Ureter (tissue), 1 donor: Measurements from ENCODE around the gene RTN4R. TPM values are rescaled to one million over a fixed set of nuclear protein-coding genes. Genes with fewer than 3 reads are reported as not detected.

ENCODE experiments used
- DNase-seq: peaks from one replicate; pipeline ENCODE4 v3.0.0-alpha.2; 2020; ENCODE audit warnings: low spot score
- total RNA-seq: library from RNA; stranded (reverse); gene quantifications from one replicate; pipeline ENCODE4 v1.2.4, GENCODE V29; 2023
- donor health status: DM: yes; HTN: yes; CAD: no.

The RTN4R gene
- total RNA-seq, 1 donor from 2014 or later = 1.3 TPM

DNA sequence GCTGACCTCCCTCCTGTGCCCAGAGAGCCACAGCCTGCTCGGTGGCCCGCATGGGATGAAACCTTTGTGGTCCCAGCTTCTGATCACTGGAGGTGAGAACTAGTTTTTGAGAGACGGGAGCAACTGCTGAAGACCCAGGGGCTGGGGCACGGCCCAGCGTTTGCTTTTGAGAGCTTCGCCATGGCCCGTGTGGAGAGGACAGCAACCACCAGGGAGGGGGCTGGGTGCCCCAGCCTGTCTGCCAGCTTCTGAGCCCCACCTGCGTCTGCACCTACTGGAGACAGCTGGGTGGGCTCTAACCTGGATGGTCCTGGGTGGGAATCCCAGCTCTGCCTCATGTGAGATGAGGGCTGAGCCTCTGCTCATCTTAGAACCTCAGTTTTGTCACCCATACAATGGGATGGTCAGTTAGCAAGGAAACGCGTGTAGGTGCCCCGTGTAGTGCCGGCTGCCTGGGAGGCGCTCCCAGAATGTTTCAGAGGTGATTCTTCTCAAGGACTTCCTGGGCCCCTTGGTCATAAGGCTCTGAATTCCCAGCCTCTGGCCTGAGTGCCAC, 66.2 kb downstream of the RTN4R start:
- no peak for DNase-seq

DNA sequence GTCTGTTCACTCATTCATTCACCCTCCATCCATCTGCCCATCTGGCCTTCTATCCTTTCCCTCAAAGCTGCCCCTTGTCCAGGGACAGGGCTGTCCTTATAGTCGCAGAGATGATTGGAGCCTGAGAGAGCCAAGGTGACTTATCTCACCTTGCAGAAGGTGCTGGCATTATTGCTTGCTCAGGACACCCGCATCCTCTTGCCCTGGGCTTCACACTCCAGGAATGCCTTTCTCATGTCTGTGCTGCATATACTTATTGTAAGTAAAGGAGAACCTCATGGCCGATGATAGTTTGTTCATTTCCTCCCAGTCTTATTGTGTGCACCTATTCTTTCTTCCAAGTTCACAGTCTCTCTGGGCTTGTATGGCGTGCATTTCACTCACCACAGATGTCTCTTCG, 68.2 kb downstream of the RTN4R start:
- DNase-seq = no peak

- no peak for DNase-seq
Observed at GRCh38 chr22:20199413-20199842, 68.7 kb downstream of the RTN4R start.

DNA sequence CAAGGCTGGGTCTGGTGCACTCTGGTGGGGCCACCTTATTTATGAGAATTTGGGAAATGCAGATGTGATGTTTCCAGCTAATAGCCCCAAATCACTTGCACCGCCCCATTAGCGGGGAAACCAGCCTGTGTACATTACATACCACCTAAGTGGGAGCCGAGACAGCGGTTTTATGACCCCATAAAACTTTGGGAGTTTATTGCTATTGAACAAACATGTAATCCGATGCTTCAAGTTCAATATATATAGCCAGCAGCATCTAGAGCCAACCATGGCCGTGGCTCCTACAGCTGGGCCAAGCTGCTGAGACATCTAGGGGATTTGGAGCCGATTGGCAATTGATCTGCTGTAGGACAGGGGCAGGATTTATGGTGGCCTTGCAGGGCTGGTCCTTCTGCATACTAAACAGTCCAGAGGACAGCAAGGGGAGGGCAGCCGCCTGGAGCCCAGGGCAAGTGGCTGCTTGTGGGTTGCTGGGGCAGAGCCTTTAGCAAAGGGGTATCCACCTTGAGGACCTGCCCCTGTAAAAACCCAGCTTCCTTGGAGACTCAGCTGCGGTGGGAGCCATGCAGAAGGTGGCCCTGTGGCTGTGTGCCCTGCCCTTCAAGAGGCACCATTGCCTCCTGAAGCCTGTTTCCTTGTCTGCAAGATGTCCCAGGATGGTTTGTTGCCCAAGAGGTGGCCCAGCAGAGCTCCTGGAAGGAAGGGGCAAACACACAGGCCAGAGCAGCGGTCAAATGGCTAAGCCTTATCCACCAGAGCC, 69.4 kb downstream of the RTN4R start:
- no peak for DNase-seq

DNA sequence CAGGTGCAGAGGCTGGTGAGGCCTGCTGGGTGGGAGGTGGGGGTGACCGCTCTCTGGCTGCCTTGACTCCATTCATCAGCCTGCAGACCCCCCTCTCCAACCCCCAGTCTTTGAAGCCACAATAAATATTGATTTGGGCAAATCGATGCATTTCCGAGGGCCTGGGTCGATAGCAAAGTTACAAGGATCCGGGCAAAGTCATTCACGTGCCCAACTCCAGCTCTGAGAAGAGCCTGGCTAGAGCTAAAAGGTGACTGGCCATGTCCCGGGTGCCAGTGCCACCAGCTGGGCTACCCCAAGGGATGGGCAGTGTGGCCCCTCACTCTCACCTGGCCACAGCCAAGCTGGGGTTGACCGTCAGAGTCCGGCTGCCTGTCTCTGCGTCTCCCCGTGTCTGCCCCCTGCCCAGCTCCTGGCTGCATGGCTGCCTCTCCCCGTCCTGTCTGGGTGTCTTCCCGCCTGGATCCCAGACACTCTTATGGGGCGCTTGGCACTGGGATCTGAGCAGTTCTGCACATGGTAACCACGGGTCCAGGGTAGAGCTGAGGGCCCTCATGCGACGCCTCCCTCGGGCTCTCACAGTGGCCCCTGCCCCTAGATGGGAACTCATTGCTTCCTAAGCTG, 70.6 kb downstream of the RTN4R start:
- no peak for DNase-seq

- no peak for DNase-seq
Observed at GRCh38 chr22:20196094-20196842, 71.8 kb downstream of the RTN4R start.

DNA sequence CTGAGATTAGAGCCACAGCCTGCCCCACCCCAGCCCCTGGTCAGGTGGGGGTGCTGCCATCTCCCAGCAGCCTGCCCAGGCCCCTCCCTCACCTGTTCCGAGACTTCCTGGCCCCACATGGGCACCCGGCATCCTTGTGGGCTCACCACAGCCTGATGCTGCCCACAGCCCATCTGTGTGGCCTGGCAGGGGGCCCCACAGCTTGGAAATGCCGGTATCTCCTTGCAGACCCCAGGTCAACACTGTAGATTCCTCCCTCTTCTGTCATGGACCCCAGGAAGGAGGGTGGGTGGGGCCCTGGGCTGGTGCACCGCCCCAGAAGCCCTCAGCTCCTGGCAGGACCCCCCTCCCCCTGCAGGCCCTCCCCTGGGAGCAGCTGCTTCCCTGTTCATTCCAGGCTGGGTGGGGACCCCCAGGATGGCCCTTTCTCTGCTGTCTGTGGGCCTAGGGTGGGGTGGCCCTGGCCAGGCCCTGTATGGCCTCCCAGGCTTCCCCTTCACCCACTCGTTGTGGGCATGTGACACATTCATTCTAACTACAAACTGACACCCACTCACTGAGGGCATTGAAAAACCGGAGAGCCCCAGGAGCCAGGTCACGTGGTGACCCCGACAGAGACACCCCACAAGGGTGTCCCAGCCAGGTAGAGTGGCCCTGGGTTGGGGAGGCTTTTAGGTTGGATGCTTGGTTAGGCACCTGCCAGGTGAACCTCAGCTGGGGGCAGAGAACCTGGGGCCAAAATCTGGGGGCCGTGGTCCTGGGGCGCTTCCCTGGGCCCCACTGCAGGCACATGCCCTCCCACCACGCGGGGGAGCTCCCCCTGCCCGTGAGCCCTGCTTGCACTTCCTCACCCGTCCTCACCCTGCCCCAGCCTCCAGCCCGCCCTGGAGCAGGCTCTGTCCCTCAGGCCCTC, 73.2 kb downstream of the RTN4R start:
- DNase-seq = no peak

DNA sequence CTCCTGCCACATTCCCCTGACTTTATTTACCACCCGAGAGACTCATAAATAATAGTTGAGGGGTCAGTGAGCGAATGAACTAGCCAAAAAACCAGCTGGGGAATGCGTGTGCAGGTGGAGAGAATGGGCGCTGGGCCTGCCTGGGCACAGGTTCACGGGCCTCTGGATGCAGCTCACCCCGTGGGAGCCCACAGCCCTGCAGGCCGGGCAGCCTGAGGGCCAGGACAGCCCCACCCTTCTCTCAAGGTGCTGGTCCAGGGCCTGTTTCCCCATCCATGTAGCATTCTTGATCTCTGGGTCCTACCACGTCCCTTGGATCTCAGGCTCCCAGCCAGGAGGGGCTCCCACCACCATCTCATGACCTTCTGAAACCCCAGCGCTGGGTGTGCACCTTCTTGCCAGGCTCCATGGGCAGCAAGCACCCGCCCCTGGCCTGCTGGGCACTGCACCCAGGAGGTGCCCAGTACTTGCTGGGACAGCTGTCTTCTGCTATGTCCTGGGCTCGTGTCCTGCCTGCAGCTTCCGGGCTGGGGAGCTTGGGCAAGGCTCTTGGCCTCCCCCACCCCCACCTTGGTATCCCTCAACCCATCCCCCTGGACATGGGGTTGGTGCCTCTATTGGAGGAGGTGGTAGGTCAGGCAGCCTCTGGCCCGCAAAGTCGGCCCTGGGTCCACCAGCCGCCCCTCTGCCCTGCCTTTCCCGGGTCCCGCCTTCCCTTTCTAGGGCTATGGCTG, 74.2 kb downstream of the RTN4R start:
- DNase-seq = no peak

DNA sequence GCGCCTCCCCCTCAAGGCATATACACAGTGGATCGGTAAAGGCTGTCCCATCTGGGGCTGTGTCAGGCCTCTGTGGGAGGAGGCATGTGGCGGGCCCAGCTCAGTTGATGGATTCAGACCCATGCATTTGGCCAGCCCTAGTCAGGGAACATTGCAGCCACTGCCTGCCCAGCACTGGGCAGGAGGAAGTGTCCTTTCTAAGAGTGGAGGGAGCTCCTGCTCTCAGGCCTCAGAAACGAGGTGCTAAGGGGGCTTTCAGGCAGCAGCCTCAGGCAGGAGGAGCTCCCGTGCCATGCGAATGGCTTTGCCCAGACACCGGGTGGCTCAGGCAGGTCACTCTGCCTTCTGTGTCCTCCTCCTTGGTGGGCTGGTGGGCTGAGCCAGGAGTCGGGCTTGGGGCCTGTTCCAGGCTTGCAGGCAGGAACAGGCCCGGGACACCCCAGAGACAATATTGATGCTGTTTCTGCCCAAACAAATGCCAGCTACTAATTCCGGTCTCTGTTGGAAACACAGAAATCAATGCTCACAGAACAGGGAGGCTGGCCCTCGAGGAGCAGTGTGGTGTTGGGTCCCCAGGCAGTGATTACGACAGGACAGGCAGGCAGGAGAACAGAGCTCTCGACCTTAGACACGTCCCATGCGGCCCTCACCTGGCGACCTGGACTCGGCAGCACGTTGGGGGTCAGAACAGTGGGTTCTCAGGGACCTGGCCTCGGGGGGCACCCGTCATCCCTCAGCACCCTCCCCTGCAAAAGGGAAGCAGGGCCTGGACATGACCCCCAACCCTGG, 75.0 kb downstream of the RTN4R start:
- no peak for DNase-seq

GRCh38 chr22:20192293-20192971, 75.7 kb downstream of the RTN4R start:
- DNase-seq = no peak

- DNase-seq = no peak
Observed at GRCh38 chr22:20191803-20192202, 76.3 kb downstream of the RTN4R start.

Other genes starting within 250 kb of the RTN4R start
- gene TANGO2, start 247.2 kb downstream of the RTN4R start, total RNA-seq = 28.8 TPM
- gene DGCR8, start 188.1 kb downstream of the RTN4R start, total RNA-seq = 49.0 TPM
- 106 TPM for gene RANBP1, start 152.2 kb downstream of the RTN4R start, total RNA-seq
- gene TRMT2A, start 151.1 kb downstream of the RTN4R start, total RNA-seq = 81.8 TPM
- 64.2 TPM for gene ZDHHC8, start 136.5 kb downstream of the RTN4R start, total RNA-seq
- 2.6 TPM for gene CCDC188, start 117.3 kb downstream of the RTN4R start, total RNA-seq
- gene DGCR6L, start 51.7 kb upstream of the RTN4R start, total RNA-seq = 31.4 TPM
- 9.0 TPM for gene ZNF74, start 125.8 kb upstream of the RTN4R start, total RNA-seq
- gene SCARF2, start 169.5 kb upstream of the RTN4R start, total RNA-seq = 11.0 TPM
- gene KLHL22, start 227.5 kb upstream of the RTN4R start, total RNA-seq = 26.2 TPM
- 119 TPM for gene MED15, start 239.3 kb upstream of the RTN4R start, total RNA-seq